Glutamatergic neuron (in vitro differentiated cells): ENCODE measurements around the gene SUGT1. TPM values are rescaled to one million over a fixed set of nuclear protein-coding genes. Genes with fewer than 3 reads are reported as not detected.
"Not testable (repeated sequence)": the region's sequence is repeated elsewhere in the genome, so short reads cannot be mapped to it uniquely, and the experiment has no call there.

Experiments used
- DNase-seq: peaks from one replicate; pipeline ENCODE4 v3.0.0; 2022
- H3K27ac Mint-ChIP-seq: one replicate; pipeline ENCODE4 v1.8.0; 2020; ENCODE audit warnings: mild to moderate bottlenecking, mixed read lengths, inconsistent platforms; ENCODE audit not compliant: unreplicated experiment
- H3K27me3 Mint-ChIP-seq: one replicate; pipeline ENCODE4 v1.8.0; 2020; ENCODE audit warnings: mild to moderate bottlenecking, moderate library complexity, mixed read lengths, inconsistent platforms; ENCODE audit not compliant: unreplicated experiment
- H3K36me3 Mint-ChIP-seq: one replicate; pipeline ENCODE4 v1.8.0; 2020; ENCODE audit warnings: mild to moderate bottlenecking, mixed read lengths, inconsistent platforms; ENCODE audit not compliant: unreplicated experiment
- H3K4me1 Mint-ChIP-seq: one replicate; pipeline ENCODE4 v1.8.0; 2020; ENCODE audit warnings: mild to moderate bottlenecking, low read depth, mixed read lengths, inconsistent platforms; ENCODE audit not compliant: unreplicated experiment
- H3K4me3 Mint-ChIP-seq: one replicate; pipeline ENCODE4 v1.8.0; 2020; ENCODE audit warnings: mild to moderate bottlenecking, mixed read lengths, inconsistent platforms; ENCODE audit not compliant: unreplicated experiment
- H3K9me3 Mint-ChIP-seq: one replicate; pipeline ENCODE4 v1.8.0; 2020; ENCODE audit warnings: mild to moderate bottlenecking, moderate library complexity, mixed read lengths, inconsistent platforms; ENCODE audit not compliant: unreplicated experiment
- CTCF ChIP-seq: fragments of 200-600 bp; sonication (generic); IDR thresholded peaks from one replicate; pipeline ENCODE4 v1.5.0; 2021; ENCODE audit not compliant: partially characterized antibody, unreplicated experiment
- total RNA-seq: library from RNA; stranded (reverse); fragmentation: NEBNext Ultra II Directional; extraction: Animal tissue kit (Norgen Biotek cat#: 25700); gene quantifications from one replicate; pipeline ENCODE4 v1.2.1, GENCODE V29; 2021; ENCODE audit not compliant: unreplicated experiment

SUGT1 gene
- total RNA-seq, 1 donor from 2014 or later = 57.9 TPM

- no peak overlapping the region for H3K4me3 Mint-ChIP-seq
- no peaks in the 10 kb centered on the region for H3K36me3 Mint-ChIP-seq
- peaks cover under 1% of the 10 kb centered on the region for H3K4me1 Mint-ChIP-seq
- DNase-seq = no peak
- H3K9me3 Mint-ChIP-seq = no peaks in the 10 kb centered on the region
- H3K27me3 Mint-ChIP-seq = no peaks in the 10 kb centered on the region
- no peak for TF ChIP-seq CTCF
- no peak overlapping the region for H3K27ac Mint-ChIP-seq
Measured at GRCh38 chr13:52696566-52696965, 43.9 kb downstream of the SUGT1 start.

GRCh38 chr13:52701728-52702465 is 49.3 kb downstream of the SUGT1 start:
- TF ChIP-seq CTCF = no peak
- no peaks in the 10 kb centered on the region for H3K36me3 Mint-ChIP-seq
- H3K27ac Mint-ChIP-seq = peak overlapping the region; percentile 36
- H3K27me3 Mint-ChIP-seq = peaks cover 2% of the 10 kb centered on the region
- DNase-seq = no peak
- no peak overlapping the region for H3K4me3 Mint-ChIP-seq
- H3K4me1 Mint-ChIP-seq = peaks cover 5% of the 10 kb centered on the region
- H3K9me3 Mint-ChIP-seq = no peaks in the 10 kb centered on the region

GRCh38 chr13:52703482-52703881 is 50.8 kb downstream of the SUGT1 start:
- H3K9me3 Mint-ChIP-seq = no peaks in the 10 kb centered on the region
- H3K36me3 Mint-ChIP-seq = no peaks in the 10 kb centered on the region
- peaks cover 5% of the 10 kb centered on the region for H3K4me1 Mint-ChIP-seq
- H3K27me3 Mint-ChIP-seq = peaks cover 2% of the 10 kb centered on the region
- no peak for DNase-seq
- H3K27ac Mint-ChIP-seq = no peak overlapping the region
- no peak for TF ChIP-seq CTCF
- no peak overlapping the region for H3K4me3 Mint-ChIP-seq

GRCh38 chr13:52706081-52706480 is 53.4 kb downstream of the SUGT1 start:
- Mint-ChIP-seq H3K9me3 (no peaks in the 10 kb centered on the region), H3K36me3 (no peaks in the 10 kb centered on the region), H3K4me3 (no peak overlapping the region), H3K4me1 (peaks cover 5% of the 10 kb centered on the region), H3K27me3 (peaks cover 2% of the 10 kb centered on the region), H3K27ac (no peak overlapping the region)
- no peak for TF ChIP-seq CTCF
- DNase-seq = no peak

GRCh38 chr13:52707375-52707774 is 54.7 kb downstream of the SUGT1 start:
- H3K27me3 Mint-ChIP-seq = peaks cover 2% of the 10 kb centered on the region
- H3K4me3 Mint-ChIP-seq = no peak overlapping the region
- peaks cover 4% of the 10 kb centered on the region for H3K4me1 Mint-ChIP-seq
- H3K36me3 Mint-ChIP-seq = no peaks in the 10 kb centered on the region
- DNase-seq = peak; percentile 33
- H3K9me3 Mint-ChIP-seq = no peaks in the 10 kb centered on the region
- no peak for TF ChIP-seq CTCF
- H3K27ac Mint-ChIP-seq = no peak overlapping the region

GRCh38 chr13:52708266-52708665 is 55.6 kb downstream of the SUGT1 start:
- H3K4me1 Mint-ChIP-seq = peaks cover 10% of the 10 kb centered on the region
- H3K27ac Mint-ChIP-seq, H3K27me3 Mint-ChIP-seq, H3K9me3 Mint-ChIP-seq, DNase-seq, H3K4me3 Mint-ChIP-seq, H3K36me3 Mint-ChIP-seq: not testable (repeated sequence)
